Loucy (cell line): ENCODE data around the gene CA7.

Experiments
- H2AFZ ChIP-seq: fragments of 200-600 bp; sonication (generic); 2 replicates; pipeline ENCODE4 v1.6.0; 2016; ENCODE audit warnings: antibody characterized with exemption, mild to moderate bottlenecking, low read length, moderate library complexity
- H3F3A ChIP-seq: fragments of 200-600 bp; 2 replicates; pipeline ENCODE4 v1.6.0; 2016; ENCODE audit warnings: antibody characterized with exemption, low read depth, mild to moderate bottlenecking
- H3K27me3 ChIP-seq: fragments of 200-600 bp; sonication (generic); 2 replicates; pipeline ENCODE4 v1.6.1; 2014; ENCODE audit warnings: low read length, mild to moderate bottlenecking; ENCODE audit not compliant: insufficient read depth, poor library complexity, severe bottlenecking
- H3K36me3 ChIP-seq: fragments of 200-600 bp; sonication (generic); 2 replicates; pipeline ENCODE4 v1.6.1; 2016; ENCODE audit warnings: low read length; ENCODE audit not compliant: insufficient read depth
- H3K4me1 ChIP-seq: fragments of 200-600 bp; sonication (generic); 2 replicates; pipeline ENCODE4 v1.5.1; 2014; ENCODE audit warnings: low read length, mild to moderate bottlenecking; ENCODE audit not compliant: insufficient read depth, poor library complexity, severe bottlenecking
- H3K4me2 ChIP-seq: fragments of 200-600 bp; sonication (generic); 2 replicates; pipeline ENCODE4 v1.6.0; 2014; ENCODE audit warnings: antibody characterized with exemption, low read length, low read depth, mild to moderate bottlenecking; ENCODE audit not compliant: poor library complexity, severe bottlenecking
- H3K4me3 ChIP-seq: fragments of 200-600 bp; sonication (generic); 2 replicates; pipeline ENCODE4 v1.5.1; 2014; ENCODE audit warnings: low read length, mild to moderate bottlenecking, mixed read lengths; ENCODE audit not compliant: poor library complexity, severe bottlenecking
- H3K79me2 ChIP-seq: fragments of 200-600 bp; sonication (generic); 2 replicates; pipeline ENCODE4 v1.6.1; 2014; ENCODE audit warnings: low read length; ENCODE audit not compliant: insufficient read depth
- H3K9ac ChIP-seq: fragments of 200-600 bp; sonication (generic); 2 replicates; pipeline ENCODE4 v1.6.0; 2014; ENCODE audit warnings: mild to moderate bottlenecking, low read depth, low read length, moderate library complexity; ENCODE audit not compliant: poor library complexity, severe bottlenecking
- H3K9me2 ChIP-seq: fragments of 200-600 bp; sonication (generic); replicated peaks from 2 replicates; pipeline ENCODE4 v1.6.1; 2016; ENCODE audit warnings: low read depth, low read length, mixed read lengths
- H3K9me3 ChIP-seq: fragments of 200-600 bp; sonication (generic); 2 replicates; pipeline ENCODE4 v1.6.1; 2014; ENCODE audit warnings: mild to moderate bottlenecking, antibody characterized with exemption, low read length, low read depth; ENCODE audit not compliant: insufficient read depth
- H4K20me1 ChIP-seq: fragments of 200-600 bp; sonication (generic); 2 replicates; pipeline ENCODE4 v1.6.0; 2014; ENCODE audit warnings: antibody characterized with exemption, low read length, mild to moderate bottlenecking; ENCODE audit not compliant: insufficient read depth, poor library complexity, severe bottlenecking
- CTCF ChIP-seq: fragments of 200-600 bp; sonication (generic); conservative IDR thresholded peaks from 2 replicates; pipeline ENCODE4 v1.5.1; 2014; ENCODE audit warnings: mild to moderate bottlenecking, antibody characterized with exemption, low read length
- EZH2phosphoT487 ChIP-seq: fragments of 200-600 bp; IDR thresholded peaks from 2 replicates; pipeline ENCODE4 v1.6.1; 2018; ENCODE audit warnings: antibody characterized with exemption, mild to moderate bottlenecking, moderate library complexity, borderline replicate concordance

CA7 gene

DNA sequence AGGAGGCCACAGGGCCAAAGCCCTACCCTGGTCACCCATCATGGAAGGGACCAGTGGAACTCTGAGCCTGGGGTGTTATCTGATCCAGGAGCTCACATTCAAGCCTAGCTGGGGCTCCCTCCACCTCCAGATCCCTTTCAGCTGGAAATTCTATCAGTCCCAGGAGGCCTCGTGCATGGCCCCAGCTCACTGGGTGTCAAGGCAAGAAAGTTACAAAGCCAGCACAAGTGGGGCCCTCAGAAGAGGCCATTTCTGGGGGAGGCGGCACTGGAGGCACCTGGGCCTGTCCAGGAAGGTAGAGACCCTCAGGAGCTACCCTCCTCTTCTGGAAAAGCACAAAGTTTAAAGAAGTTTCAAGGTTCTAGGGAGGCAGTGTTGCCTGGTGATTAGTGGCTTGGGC lies 4.8 kb downstream of the CA7 start:
- Histone ChIP-seq H3K36me3 (no peaks in the 10 kb centered on the region), H3F3A (no peaks in the 10 kb centered on the region), H3K27me3 (no peaks in the 10 kb centered on the region), H3K4me3 (no peak overlapping the region), H2AFZ (no peak overlapping the region), H4K20me1 (no peaks in the 10 kb centered on the region), H3K4me2 (no peak overlapping the region), H3K9me2 (no peaks in the 10 kb centered on the region), H3K9me3 (no peaks in the 10 kb centered on the region), H3K4me1 (no peaks in the 10 kb centered on the region), H3K9ac (no peak overlapping the region), H3K79me2 (no peaks in the 10 kb centered on the region)
- no peak for TF ChIP-seq CTCF
- TF ChIP-seq EZH2phosphoT487: no peak

GRCh38 chr16:66849549-66849948 lies 5.3 kb downstream of the CA7 start:
- H3K4me1 ChIP-seq: no peaks in the 10 kb centered on the region
- H3K9me2 ChIP-seq: no peaks in the 10 kb centered on the region
- no peak overlapping the region for H2AFZ ChIP-seq
- no peak overlapping the region for H3K4me2 ChIP-seq
- H4K20me1 ChIP-seq: no peaks in the 10 kb centered on the region
- no peaks in the 10 kb centered on the region for H3K36me3 ChIP-seq
- H3K9ac ChIP-seq: no peak overlapping the region
- TF ChIP-seq EZH2phosphoT487 (no peak), CTCF (no peak)
- H3K79me2 ChIP-seq: no peaks in the 10 kb centered on the region
- no peaks in the 10 kb centered on the region for H3K9me3 ChIP-seq
- H3K27me3 ChIP-seq: no peaks in the 10 kb centered on the region
- no peak overlapping the region for H3K4me3 ChIP-seq
- H3F3A ChIP-seq: no peaks in the 10 kb centered on the region

- H3K4me3 ChIP-seq: no peak overlapping the region
- H3K9ac ChIP-seq: no peak overlapping the region
- no peaks in the 10 kb centered on the region for H4K20me1 ChIP-seq
- H3K9me3 ChIP-seq: no peaks in the 10 kb centered on the region
- H3K79me2 ChIP-seq: no peaks in the 10 kb centered on the region
- no peak overlapping the region for H2AFZ ChIP-seq
- H3K36me3 ChIP-seq: no peaks in the 10 kb centered on the region
- no peaks in the 10 kb centered on the region for H3K9me2 ChIP-seq
- no peak overlapping the region for H3K4me2 ChIP-seq
- H3K4me1 ChIP-seq: no peaks in the 10 kb centered on the region
- no peak for TF ChIP-seq EZH2phosphoT487
- TF ChIP-seq CTCF: no peak
- no peaks in the 10 kb centered on the region for H3K27me3 ChIP-seq
- no peaks in the 10 kb centered on the region for H3F3A ChIP-seq
Measured at GRCh38 chr16:66850115-66850815, 6.1 kb downstream of the CA7 start.
